Astrocyte (in vitro differentiated cells and primary cell): ENCODE measurements around the gene LYL1. TPM values are rescaled to one million over a fixed set of nuclear protein-coding genes. Genes with fewer than 3 reads are reported as not detected.
A peak's percentile ranks its signal among the peaks of the same experiment; 100 is the strongest.

Experiments
- DNase-seq: peaks from one replicate; pipeline ENCODE4 v3.0.0-alpha.2; 2010; ENCODE audit warnings: low read depth
- FAIRE-seq: peaks from 2 replicates; lab custom pipeline; 2011; peaks lifted over from hg19 to GRCh38; lab: Jason Lieb, UNC
- H2AFZ ChIP-seq: 2 replicates; pipeline ENCODE4 v1.6.0; 2012; ENCODE audit warnings: low read depth, low read length, inconsistent platforms
- H3K27ac ChIP-seq: 2 replicates; pipeline ENCODE4 v1.5.1; 2011; ENCODE audit warnings: low read depth, low read length, inconsistent platforms
- H3K27me3 ChIP-seq: 2 replicates; pipeline ENCODE4 v1.6.0; 2011; ENCODE audit warnings: low read length, inconsistent platforms; ENCODE audit not compliant: insufficient read depth
- H3K36me3 ChIP-seq: 2 replicates; pipeline ENCODE4 v1.5.1; 2011; ENCODE audit warnings: low read length, inconsistent platforms; ENCODE audit not compliant: insufficient read depth
- H3K4me1 ChIP-seq: 2 replicates; pipeline ENCODE4 v1.5.1; 2011; ENCODE audit warnings: low read length, inconsistent platforms; ENCODE audit not compliant: insufficient read depth
- H3K4me2 ChIP-seq: 2 replicates; pipeline ENCODE4 v1.6.0; 2012; ENCODE audit warnings: low read length, inconsistent platforms
- H3K4me3 ChIP-seq: 2 replicates; pipeline ENCODE4 v1.5.1; 2011; ENCODE audit warnings: low read depth, mild to moderate bottlenecking, low read length, inconsistent platforms; ENCODE audit not compliant: insufficient read depth
- H3K79me2 ChIP-seq: 2 replicates; pipeline ENCODE4 v1.6.0; 2012; ENCODE audit warnings: mild to moderate bottlenecking, low read length, inconsistent platforms; ENCODE audit not compliant: insufficient read depth
- H3K9ac ChIP-seq: 2 replicates; pipeline ENCODE4 v1.6.0; 2012; ENCODE audit warnings: mild to moderate bottlenecking, low read length, inconsistent platforms
- H3K9me3 ChIP-seq: 2 replicates; pipeline ENCODE4 v1.5.1; 2012; ENCODE audit warnings: low read depth, mild to moderate bottlenecking, low read length, inconsistent platforms; ENCODE audit not compliant: insufficient read depth
- H4K20me1 ChIP-seq: 2 replicates; pipeline ENCODE4 v1.6.0; 2012; ENCODE audit warnings: low read length, inconsistent platforms; ENCODE audit not compliant: insufficient read depth
- H3K27ac Mint-ChIP-seq: one replicate; pipeline ENCODE4 v1.8.0; 2021; ENCODE audit warnings: mild to moderate bottlenecking, mixed read lengths; ENCODE audit not compliant: unreplicated experiment
- H3K27me3 Mint-ChIP-seq: one replicate; pipeline ENCODE4 v1.8.0; 2021; ENCODE audit warnings: low read depth, mixed read lengths; ENCODE audit not compliant: unreplicated experiment
- H3K36me3 Mint-ChIP-seq: one replicate; pipeline ENCODE4 v1.8.0; 2021; ENCODE audit warnings: low read depth, mixed read lengths; ENCODE audit not compliant: unreplicated experiment
- H3K4me1 Mint-ChIP-seq: one replicate; pipeline ENCODE4 v1.8.0; 2021; ENCODE audit warnings: low read depth, mixed read lengths; ENCODE audit not compliant: unreplicated experiment
- H3K4me3 Mint-ChIP-seq: one replicate; pipeline ENCODE4 v1.8.0; 2021; ENCODE audit warnings: mild to moderate bottlenecking, moderate library complexity, mixed read lengths; ENCODE audit not compliant: unreplicated experiment
- H3K9me3 Mint-ChIP-seq: one replicate; pipeline ENCODE4 v1.8.0; 2021; ENCODE audit warnings: mild to moderate bottlenecking, mixed read lengths; ENCODE audit not compliant: unreplicated experiment
- CTCF ChIP-seq: IDR thresholded peaks from 2 replicates; pipeline ENCODE4 v1.5.1; 2011; ENCODE audit warnings: low read depth, mild to moderate bottlenecking, inconsistent platforms, low read length, moderate library complexity; ENCODE audit not compliant: insufficient read depth
- EZH2 ChIP-seq: IDR thresholded peaks from 2 replicates; pipeline ENCODE4 v1.6.1; 2012; ENCODE audit warnings: mild to moderate bottlenecking, low read length, inconsistent platforms; ENCODE audit not compliant: insufficient read depth
- total RNA-seq: library from RNA; stranded (reverse); gene quantifications from 2 replicates; pipeline ENCODE4 v1.2.1, GENCODE V29; 2021

LYL1 gene
- total RNA-seq, 1 donor from 2014 or later = 0.27 TPM

GRCh38 chr19:13137290-13137794, 34.7 kb upstream of the LYL1 start:
- Mint-ChIP-seq H3K27me3 (no peaks in the 10 kb centered on the region), H3K36me3 (peaks cover 20% of the 10 kb centered on the region), H3K9me3 (no peaks in the 10 kb centered on the region), H3K27ac (peak overlapping the region; percentile 51), H3K4me3 (peak overlapping the region; percentile 17), H3K4me1 (peaks cover 11% of the 10 kb centered on the region)
- no peak overlapping the region for H3K4me2 ChIP-seq
- no peaks in the 10 kb centered on the region for H3K9me3 ChIP-seq
- H3K4me3 ChIP-seq = no peak overlapping the region
- peaks cover 55% of the 10 kb centered on the region for H4K20me1 ChIP-seq
- peaks cover 57% of the 10 kb centered on the region for H3K79me2 ChIP-seq
- H3K9ac ChIP-seq = no peak overlapping the region
- H3K4me1 ChIP-seq = peaks cover 7% of the 10 kb centered on the region
- H2AFZ ChIP-seq = no peak overlapping the region
- DNase-seq (no peak), FAIRE-seq (no peak)
- no peak overlapping the region for H3K27ac ChIP-seq
- peaks cover 6% of the 10 kb centered on the region for H3K36me3 ChIP-seq
- no peaks in the 10 kb centered on the region for H3K27me3 ChIP-seq
- TF ChIP-seq EZH2 (no peak), CTCF (no peak)

- H3K36me3 Mint-ChIP-seq = peaks cover 21% of the 10 kb centered on the region
- H3K27me3 Mint-ChIP-seq = no peaks in the 10 kb centered on the region
- Histone ChIP-seq H3K9ac (no peak overlapping the region), H3K9me3 (no peaks in the 10 kb centered on the region), H3K27me3 (no peaks in the 10 kb centered on the region), H3K27ac (no peak overlapping the region), H2AFZ (no peak overlapping the region), H3K4me2 (no peak overlapping the region), H3K4me3 (no peak overlapping the region), H3K36me3 (peaks cover 6% of the 10 kb centered on the region), H4K20me1 (peaks cover 73% of the 10 kb centered on the region), H3K4me1 (peaks cover 15% of the 10 kb centered on the region), H3K79me2 (peaks cover 76% of the 10 kb centered on the region)
- TF ChIP-seq EZH2 = no peak
- no peak for TF ChIP-seq CTCF
- H3K4me3 Mint-ChIP-seq = no peak overlapping the region
- DNase-seq (no peak), FAIRE-seq (no peak)
- H3K4me1 Mint-ChIP-seq = peaks cover 14% of the 10 kb centered on the region
- H3K27ac Mint-ChIP-seq = no peak overlapping the region
- no peaks in the 10 kb centered on the region for H3K9me3 Mint-ChIP-seq
Observed at GRCh38 chr19:13135068-13136062, 32.7 kb upstream of the LYL1 start.

- H3K27ac ChIP-seq = no peak overlapping the region
- H3K79me2 ChIP-seq = peaks cover 84% of the 10 kb centered on the region
- FAIRE-seq = no peak
- H3K4me1 ChIP-seq = peaks cover 15% of the 10 kb centered on the region
- H3K9ac ChIP-seq = no peak overlapping the region
- Mint-ChIP-seq H3K36me3 (peaks cover 21% of the 10 kb centered on the region), H3K27me3 (no peaks in the 10 kb centered on the region), H3K4me3 (no peak overlapping the region), H3K9me3 (no peaks in the 10 kb centered on the region), H3K4me1 (peaks cover 14% of the 10 kb centered on the region), H3K27ac (no peak overlapping the region)
- H3K36me3 ChIP-seq = peaks cover 6% of the 10 kb centered on the region
- no peaks in the 10 kb centered on the region for H3K27me3 ChIP-seq
- TF ChIP-seq CTCF (no peak), EZH2 (no peak)
- no peak overlapping the region for H2AFZ ChIP-seq
- no peaks in the 10 kb centered on the region for H3K9me3 ChIP-seq
- H3K4me2 ChIP-seq = no peak overlapping the region
- peaks cover 80% of the 10 kb centered on the region for H4K20me1 ChIP-seq
- no peak for DNase-seq
- no peak overlapping the region for H3K4me3 ChIP-seq
Observed at GRCh38 chr19:13134626-13135025, 32.0 kb upstream of the LYL1 start.
